ENCODE results near the gene SIAH1. TPM values are rescaled to one million over a fixed set of nuclear protein-coding genes. Genes with fewer than 3 reads are reported as not detected.
"Not testable (repeated sequence)": the region's sequence is repeated elsewhere in the genome, so short reads cannot be mapped to it uniquely, and the experiment has no call there.

SIAH1 gene
- total RNA-seq, 1 experiment from 2014 or later, result 27.0 TPM

DNA sequence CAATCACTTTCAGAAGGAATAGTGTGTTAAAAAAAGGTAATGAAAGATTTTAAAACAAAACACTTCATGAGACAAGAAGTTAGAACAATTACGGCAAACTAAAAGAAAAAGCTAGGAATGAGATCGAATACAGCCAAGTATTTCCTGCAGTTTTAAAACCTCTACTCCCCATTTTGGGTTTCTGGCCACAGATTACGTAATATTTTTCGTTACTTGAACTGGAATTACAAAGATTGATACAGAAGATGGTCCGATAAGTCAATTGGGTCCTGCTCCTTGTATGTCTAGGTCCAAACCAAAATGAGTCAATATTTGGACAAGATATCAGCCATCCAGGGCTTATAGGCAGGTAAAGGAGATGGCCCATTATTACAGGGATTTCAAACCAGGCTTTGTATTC is 52.2 kb downstream of the SIAH1 start:
- no peak for DNase-seq (ENCODE audit: low read depth)

DNA sequence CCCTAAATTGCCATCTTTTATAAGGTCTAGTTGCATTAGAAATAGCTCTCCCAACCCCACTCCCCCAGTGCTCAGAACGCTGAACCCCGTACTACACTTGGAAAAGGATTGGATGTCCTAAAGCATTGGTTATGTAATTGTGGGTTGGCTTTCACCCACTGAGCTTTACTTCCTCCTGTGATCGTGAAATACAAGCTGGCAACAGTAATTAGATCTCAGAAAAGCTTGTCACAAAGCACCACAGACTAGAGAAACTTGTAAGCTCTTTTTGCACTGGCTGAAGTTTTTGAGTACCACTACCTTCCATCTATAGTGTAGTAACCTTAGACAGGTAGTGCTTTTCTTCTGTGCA is 54.4 kb downstream of the SIAH1 start:
- no peak for DNase-seq (ENCODE audit: low read depth)

DNA sequence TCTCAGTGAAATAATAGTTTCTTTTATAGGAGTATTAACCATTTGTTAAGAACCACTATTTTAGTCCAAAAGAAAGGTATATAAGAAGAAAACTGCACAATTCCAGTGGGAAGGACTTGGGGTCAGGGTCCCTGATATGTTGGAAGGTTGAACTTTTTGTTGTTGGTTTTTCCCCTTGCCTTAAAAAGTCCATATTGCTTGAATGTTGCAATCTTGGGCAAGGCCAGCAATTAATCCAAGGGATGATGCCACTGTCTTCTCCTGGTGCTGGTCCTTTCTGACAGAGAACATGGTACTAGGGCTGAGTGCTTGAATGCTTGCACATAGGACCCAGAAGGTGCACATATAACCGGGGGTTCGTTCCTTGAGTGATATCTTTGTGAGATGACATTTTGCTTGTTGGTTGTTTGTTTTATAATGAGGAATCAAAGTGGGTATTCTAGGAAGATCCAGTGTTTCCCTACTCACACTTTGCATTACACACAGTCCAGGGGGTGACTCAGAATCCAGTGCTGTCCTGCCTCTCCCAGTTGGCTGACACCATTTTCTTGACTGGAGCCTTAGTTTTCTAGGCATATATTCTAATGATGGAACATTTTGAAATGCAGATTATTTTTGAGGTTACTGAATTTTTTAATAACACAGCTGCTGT is 54.9 kb downstream of the SIAH1 start:
- no peak for DNase-seq (ENCODE audit: low read depth)

DNA sequence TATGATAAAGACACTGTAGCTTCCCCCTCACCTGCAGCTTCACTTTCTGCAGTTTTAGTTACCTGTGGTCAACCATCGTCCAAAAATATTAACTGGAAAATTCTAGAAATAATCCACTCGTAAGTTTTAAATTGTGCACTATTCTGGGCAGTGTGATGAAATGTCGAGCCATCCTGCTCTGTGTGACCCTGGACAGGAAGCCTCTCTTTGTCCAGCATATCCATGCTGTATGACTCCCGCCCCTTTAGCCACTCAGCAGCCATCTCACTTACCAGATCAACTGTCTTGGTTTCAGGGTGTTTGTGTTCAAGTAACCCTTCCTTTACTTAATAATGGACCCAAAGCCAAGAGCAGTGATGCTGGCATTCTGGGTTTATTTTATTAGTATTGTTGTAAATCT is 56.1 kb downstream of the SIAH1 start:
- no peak for DNase-seq (ENCODE audit: low read depth)

- no peak for DNase-seq (ENCODE audit: low read depth)
Observed at GRCh38 chr16:48326915-48327314, 58.3 kb downstream of the SIAH1 start.

DNA sequence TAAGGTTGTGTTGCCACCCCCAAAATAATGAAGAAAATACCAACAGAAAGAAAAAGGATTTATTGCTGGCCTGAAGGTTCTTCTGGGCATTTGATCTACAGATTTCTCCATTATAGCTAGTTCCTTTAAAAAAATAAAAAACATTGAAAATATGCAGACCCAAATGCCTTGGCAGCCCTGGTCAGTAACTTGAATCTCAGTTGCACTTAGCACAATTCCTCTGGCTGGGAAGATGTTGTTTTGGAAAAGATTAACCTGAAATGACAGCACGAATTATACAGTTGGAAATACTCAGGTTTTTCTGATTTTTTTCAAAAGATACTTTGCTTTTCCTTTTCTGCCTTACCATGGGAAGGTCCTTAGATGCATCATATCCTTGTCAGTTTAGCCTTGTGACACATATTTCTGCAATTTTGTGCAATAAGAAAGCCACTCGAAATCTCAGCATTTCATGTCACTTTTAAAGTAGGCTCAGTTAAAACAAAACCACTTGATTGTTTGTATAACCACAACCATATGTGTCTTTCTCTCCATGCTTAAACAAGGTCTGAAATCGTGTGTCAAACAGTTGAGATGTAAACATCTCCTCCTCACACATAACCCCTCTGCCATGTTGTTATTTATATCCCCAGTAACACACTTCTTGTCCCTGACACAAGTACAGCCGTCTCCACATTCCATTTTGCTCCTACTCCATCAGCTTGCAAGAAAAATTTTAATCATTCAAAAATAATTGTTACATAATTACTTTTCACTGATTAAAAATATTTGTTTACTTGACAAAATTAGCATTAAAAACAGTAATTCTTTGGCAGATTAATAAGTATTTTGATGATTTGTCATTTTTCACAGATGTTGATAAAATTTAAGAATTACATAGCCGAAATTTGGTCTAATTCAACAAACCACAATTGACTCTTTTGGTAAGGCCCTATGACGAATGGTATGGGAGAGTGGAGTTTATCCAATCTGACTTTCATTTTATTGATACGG is 61.1 kb downstream of the SIAH1 start:
- DNase-seq (ENCODE audit: low read depth), result no peak

DNA sequence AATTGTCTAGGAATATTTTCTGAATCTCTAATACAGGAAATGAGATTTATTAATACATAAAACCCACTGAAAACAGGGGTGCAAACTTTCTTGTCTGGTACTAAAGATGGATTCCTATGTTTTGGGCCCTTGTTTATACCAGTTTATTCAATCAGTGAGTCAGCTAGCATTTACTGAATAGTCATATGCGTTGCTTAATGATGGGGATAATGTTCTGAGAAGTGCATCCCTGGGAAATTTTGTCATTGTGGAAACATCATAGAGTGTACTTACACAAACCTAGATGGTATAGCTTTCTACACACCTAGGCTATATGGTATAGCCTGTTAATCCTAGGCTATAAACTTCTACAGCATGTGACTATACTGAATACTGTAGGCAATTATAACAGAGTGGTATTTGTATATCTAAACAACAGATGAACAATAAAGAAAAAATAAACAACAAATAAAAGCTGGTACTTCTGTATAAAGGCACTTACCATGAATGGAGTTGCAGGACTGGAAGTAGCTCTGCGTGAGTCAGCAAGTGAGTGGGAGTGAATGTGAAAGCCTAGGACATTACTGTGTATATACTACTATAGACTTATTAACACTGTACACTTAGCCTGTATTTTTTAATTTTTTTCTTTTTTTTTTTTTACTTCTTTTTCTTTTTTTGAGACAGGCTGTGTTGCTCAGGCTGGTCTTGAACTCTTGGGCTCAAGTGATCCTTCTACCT is 63.7 kb downstream of the SIAH1 start:
- DNase-seq (ENCODE audit: low read depth), result peak; percentile 24

DNA sequence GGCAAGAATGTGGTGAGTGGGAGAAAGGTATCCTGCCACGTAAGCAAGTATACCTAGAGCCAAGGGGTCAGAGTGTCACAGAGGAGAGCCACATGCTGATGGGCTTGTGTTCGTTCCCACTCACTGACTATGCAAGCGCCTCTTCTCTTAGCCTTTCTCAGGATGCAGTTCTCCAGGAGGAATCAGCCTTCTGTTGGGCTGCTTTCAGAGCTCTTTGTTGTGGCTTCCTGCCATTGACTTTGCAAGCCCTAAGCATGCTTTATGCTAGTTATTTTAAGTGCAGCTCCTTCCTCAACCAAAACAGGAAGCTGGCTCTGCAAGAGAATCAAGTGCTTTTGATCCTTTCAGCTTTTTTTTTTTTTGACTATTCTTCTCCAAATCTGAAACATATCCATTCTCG is 66.6 kb downstream of the SIAH1 start:
- DNase-seq (ENCODE audit: low read depth), result peak; percentile 56

DNA sequence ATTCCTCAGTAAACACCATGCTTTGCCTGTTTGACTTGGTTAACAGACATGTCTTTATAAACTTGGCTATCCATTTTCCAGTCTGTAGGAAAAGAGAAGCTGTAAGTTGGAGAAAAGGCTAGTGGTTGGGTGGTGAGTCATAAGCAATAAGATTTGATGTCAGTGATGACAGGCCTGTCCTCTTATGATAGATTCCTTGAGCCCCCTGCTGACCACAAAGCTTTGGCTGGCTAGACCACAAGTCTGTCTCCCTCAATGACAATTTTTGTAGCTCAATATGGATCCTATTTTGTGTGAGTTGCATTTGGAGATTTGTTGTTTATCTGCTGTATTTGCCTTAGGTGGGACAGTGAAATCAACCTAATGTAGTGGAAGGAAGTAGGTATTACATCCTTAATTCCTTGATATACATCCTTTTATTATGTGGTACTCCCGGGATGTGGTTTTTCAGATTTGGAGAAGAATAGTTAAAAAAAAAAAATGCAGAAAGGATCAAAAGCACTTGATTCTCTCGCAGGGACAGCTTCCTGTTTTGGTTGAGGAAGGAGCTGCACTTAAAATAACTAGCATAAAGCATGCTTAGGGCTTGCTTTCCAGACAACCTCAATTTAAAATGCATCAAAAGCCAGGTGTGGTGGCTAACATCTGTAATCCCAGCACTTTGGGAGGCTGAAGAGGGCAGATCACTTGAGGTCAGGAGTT is 67.4 kb downstream of the SIAH1 start:
- DNase-seq (ENCODE audit: low read depth), result peak; percentile 91

DNA sequence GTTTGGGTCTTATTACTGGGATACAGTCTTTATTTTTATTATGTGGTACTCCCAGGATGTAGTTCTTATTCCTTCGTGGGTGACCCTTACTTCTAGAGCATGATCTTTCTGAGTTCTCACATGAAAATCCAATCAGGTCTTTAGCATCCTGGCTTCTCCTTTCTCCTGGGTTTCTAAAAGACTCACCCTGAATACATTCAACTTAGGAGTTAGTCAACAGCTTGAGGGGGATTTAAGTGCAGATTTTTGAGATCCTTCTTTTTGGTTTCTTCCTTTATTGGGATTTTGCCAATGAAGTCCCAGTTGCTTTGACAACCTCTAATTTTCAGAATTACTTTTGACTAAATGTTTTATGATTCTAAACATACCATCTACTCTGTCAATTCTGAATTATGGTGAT is 68.2 kb downstream of the SIAH1 start:
- DNase-seq (ENCODE audit: low read depth), result peak; percentile 19

GRCh38 chr16:48313905-48314304 is 71.3 kb downstream of the SIAH1 start:
- DNase-seq (ENCODE audit: low read depth), result not testable (repeated sequence)

GRCh38 chr16:48310908-48311641 is 74.1 kb downstream of the SIAH1 start:
- DNase-seq (ENCODE audit: low read depth), result no peak

Other genes starting within 250 kb of the SIAH1 start
- 0.02 TPM in 1 of 2 replicates, not detected in the other for gene ABCC12, start 229.4 kb downstream of the SIAH1 start, total RNA-seq (2014; rRNA removed; shearing (Covaris generic))
- 34.5 and 58.2 TPM in 2 replicates for gene LONP2, start 141.1 kb downstream of the SIAH1 start, total RNA-seq (2014; rRNA removed; shearing (Covaris generic))
- not detected in 2 replicates for gene ABCC11, start 137.9 kb downstream of the SIAH1 start, total RNA-seq (2014; rRNA removed; shearing (Covaris generic))
- 32.4 and 37.9 TPM in 2 replicates for gene N4BP1, start 224.8 kb upstream of the SIAH1 start, total RNA-seq (2014; rRNA removed; shearing (Covaris generic))

All from M059J (cell line).